H9 (cell line): Measurements from ENCODE around the gene CABP7. TPM values are rescaled to one million over a fixed set of nuclear protein-coding genes. Genes with fewer than 3 reads are reported as not detected.

Experiments used
- DNase-seq: peaks from one replicate; pipeline ENCODE4 v3.0.0-alpha.2; 2017
- H2AFZ ChIP-seq: one replicate; pipeline ENCODE4 v1.6.1; 2013; ENCODE audit warnings: mild to moderate bottlenecking, low read length, control low read depth, moderate library complexity
- H2AK5ac ChIP-seq: 2 replicates; pipeline ENCODE4 v1.6.1; 2013; ENCODE audit warnings: low read length, control low read depth, mixed read lengths; ENCODE audit not compliant: insufficient read length
- H2BK120ac ChIP-seq: one replicate; pipeline ENCODE4 v1.6.1; 2013; ENCODE audit warnings: low read depth, mild to moderate bottlenecking, low read length, control low read depth, inconsistent platforms; ENCODE audit not compliant: poor library complexity, severe bottlenecking
- H2BK12ac ChIP-seq: 2 replicates; pipeline ENCODE4 v1.6.1; 2013; ENCODE audit warnings: low read length, control low read depth, mixed read lengths, low read depth; ENCODE audit not compliant: insufficient read length
- H2BK15ac ChIP-seq: 2 replicates; pipeline ENCODE4 v1.6.1; 2013; ENCODE audit warnings: low read depth, low read length, control low read depth
- H2BK20ac ChIP-seq: one replicate; pipeline ENCODE4 v1.6.1; 2013; ENCODE audit warnings: low read depth, mild to moderate bottlenecking, low read length, control low read depth, inconsistent platforms; ENCODE audit not compliant: poor library complexity, severe bottlenecking
- H2BK5ac ChIP-seq: 2 replicates; pipeline ENCODE4 v1.6.1; 2013; ENCODE audit warnings: low read length, control low read depth, mixed read lengths; ENCODE audit not compliant: insufficient read length
- H3K14ac ChIP-seq: 2 replicates; pipeline ENCODE4 v1.6.1; 2013; ENCODE audit warnings: low read length, control low read depth; ENCODE audit not compliant: insufficient read depth
- H3K18ac ChIP-seq: 2 replicates; pipeline ENCODE4 v1.6.1; 2013; ENCODE audit warnings: low read depth, mild to moderate bottlenecking, mixed read lengths, low read length, control low read depth; ENCODE audit not compliant: insufficient read length
- H3K23ac ChIP-seq: 2 replicates; pipeline ENCODE4 v1.6.1; 2013; ENCODE audit warnings: low read length, control low read depth, mixed read lengths, low read depth; ENCODE audit not compliant: insufficient read length
- H3K23me2 ChIP-seq: 2 replicates; pipeline ENCODE4 v1.6.1; 2013; ENCODE audit warnings: low read depth, mild to moderate bottlenecking, mixed read lengths, low read length, control low read depth; ENCODE audit not compliant: insufficient read length, poor library complexity, severe bottlenecking
- H3K27ac ChIP-seq: 2 replicates; pipeline ENCODE4 v1.5.1; 2013; ENCODE audit warnings: low read length, control low read depth, mixed read lengths, low read depth; ENCODE audit not compliant: insufficient read length
- H3K27me3 ChIP-seq: 2 replicates; pipeline ENCODE4 v1.6.1; 2013; ENCODE audit warnings: low read length, control low read depth, inconsistent platforms; ENCODE audit not compliant: insufficient read depth
- H3K4ac ChIP-seq: 2 replicates; pipeline ENCODE4 v1.6.1; 2013; ENCODE audit warnings: low read depth, mild to moderate bottlenecking, control low read depth, inconsistent platforms, low read length, moderate library complexity
- H3K4me1 ChIP-seq: 2 replicates; pipeline ENCODE4 v1.6.1; 2013; ENCODE audit warnings: low read length, control low read depth, inconsistent platforms; ENCODE audit not compliant: insufficient read depth
- H3K4me2 ChIP-seq: 2 replicates; pipeline ENCODE4 v1.6.1; 2013; ENCODE audit warnings: low read length, control low read depth, mixed read lengths; ENCODE audit not compliant: insufficient read length, insufficient read depth
- H3K56ac ChIP-seq: 2 replicates; pipeline ENCODE4 v1.6.1; 2013; ENCODE audit warnings: low read depth, mild to moderate bottlenecking, mixed read lengths, low read length, control low read depth; ENCODE audit not compliant: insufficient read length
- H3K79me1 ChIP-seq: 2 replicates; pipeline ENCODE4 v1.6.1; 2013; ENCODE audit warnings: low read depth, mild to moderate bottlenecking, moderate library complexity, low read length, control low read depth, inconsistent platforms; ENCODE audit not compliant: insufficient read depth, poor library complexity, severe bottlenecking
- H3K79me2 ChIP-seq: 2 replicates; pipeline ENCODE4 v1.6.1; 2013; ENCODE audit warnings: low read length, control low read depth, inconsistent platforms; ENCODE audit not compliant: insufficient read depth
- H3K9ac ChIP-seq: 2 replicates; pipeline ENCODE4 v1.6.1; 2013; ENCODE audit warnings: low read length, control low read depth, mixed read lengths; ENCODE audit not compliant: insufficient read length; ENCODE audit errors: extremely low read depth
- H3K9me3 ChIP-seq: one replicate; pipeline ENCODE4 v1.6.1; 2013; ENCODE audit warnings: low read depth, low read length, inconsistent platforms; ENCODE audit not compliant: control insufficient read depth
- H3T11ph ChIP-seq: one replicate; pipeline ENCODE4 v1.6.1; 2013; ENCODE audit warnings: mild to moderate bottlenecking, low read length, control low read depth, inconsistent platforms
- H4K20me1 ChIP-seq: one replicate; pipeline ENCODE4 v1.6.1; 2013; ENCODE audit not compliant: control insufficient read depth, insufficient read length, insufficient read depth
- H4K5ac ChIP-seq: 2 replicates; pipeline ENCODE4 v1.6.1; 2013; ENCODE audit warnings: low read depth, mild to moderate bottlenecking, mixed read lengths, low read length, control low read depth; ENCODE audit not compliant: insufficient read length
- H4K8ac ChIP-seq: replicated peaks from 2 replicates; pipeline ENCODE4 v1.6.1; 2013; ENCODE audit warnings: low read length, control low read depth, mixed read lengths, low read depth; ENCODE audit not compliant: insufficient read length
- H4K91ac ChIP-seq: 2 replicates; pipeline ENCODE4 v1.6.1; 2013; ENCODE audit warnings: low read depth, mild to moderate bottlenecking, moderate library complexity, mixed read lengths, low read length, control low read depth; ENCODE audit not compliant: insufficient read length
- H3K27ac Mint-ChIP-seq, 3 experiments: 2 replicates in 2 of 3; 3 replicates in 1 of 3; pipeline ENCODE4 v1.8.0; 2020 to 2021; ENCODE audit warnings: mixed read lengths in 3 of 3, mild to moderate bottlenecking in 1 of 3, moderate library complexity in 1 of 3
- H3K27me3 Mint-ChIP-seq: 2 replicates; pipeline ENCODE4 v1.8.0; 2021; ENCODE audit warnings: low read depth, mild to moderate bottlenecking, moderate library complexity, mixed read lengths
- H3K36me3 Mint-ChIP-seq, 3 experiments: 2 replicates in 2 of 3; 3 replicates in 1 of 3; pipeline ENCODE4 v1.8.0; 2020 to 2021; ENCODE audit warnings: low read depth in 3 of 3, mixed read lengths in 3 of 3; ENCODE audit not compliant: insufficient read depth in 1 of 3
- H3K4me1 Mint-ChIP-seq, 2 experiments: 2 replicates each; pipeline ENCODE4 v1.8.0; 2020; ENCODE audit warnings: mixed read lengths in 2 of 2
- H3K4me3 Mint-ChIP-seq, 2 experiments: 2 replicates in 1 of 2; 3 replicates in 1 of 2; pipeline ENCODE4 v1.8.0; 2020 to 2021; ENCODE audit warnings: mild to moderate bottlenecking in 2 of 2, mixed read lengths in 2 of 2, moderate library complexity in 1 of 2
- H3K9me3 Mint-ChIP-seq, 2 experiments: 2 replicates in 1 of 2; 3 replicates in 1 of 2; pipeline ENCODE4 v1.8.0; 2020; ENCODE audit warnings: mild to moderate bottlenecking in 2 of 2, mixed read lengths in 2 of 2, moderate library complexity in 1 of 2
- CTCF ChIP-seq: fragments of 200-600 bp; sonication (generic); conservative IDR thresholded peaks from 3 replicates; pipeline ENCODE4 v1.8.0; 2021; ENCODE audit warnings: antibody characterized with exemption, mild to moderate bottlenecking
- WGBS: extraction: QIAGEN DNeasy Blood & Tissue Kit; methylation state at CpG from one replicate; pipeline ENCODE4 v1.1.7; 2013; ENCODE audit warnings: missing lambda C conversion rate, low lambda C conversion rate, mixed read lengths; ENCODE audit not compliant: insufficient read length; ENCODE audit errors: extremely low coverage; 5-methylcytosine and 5-hydroxymethylcytosine counted together
- total RNA-seq: library from RNA; stranded (reverse); gene quantifications from 2 replicates; pipeline ENCODE4 v1.2.1, GENCODE V29; 2021

CABP7 gene
- total RNA-seq, 1 experiment from 2014 or later = 0.83 TPM

- H3T11ph ChIP-seq = no peak overlapping the region
- no peak overlapping the region for H3K56ac ChIP-seq
- peaks cover 4% of the 10 kb centered on the region for H3K23me2 ChIP-seq
- H2BK120ac ChIP-seq = no peak overlapping the region
- H4K5ac ChIP-seq = no peak overlapping the region
- H3K27ac ChIP-seq = no peak overlapping the region
- H3K27ac Mint-ChIP-seq = no peak overlapping the region
- no peak overlapping the region for H3K14ac ChIP-seq
- no peak overlapping the region for H4K91ac ChIP-seq
- H3K4ac ChIP-seq = no peak overlapping the region
- no peaks in the 10 kb centered on the region for H3K79me1 ChIP-seq
- H2BK15ac ChIP-seq = no peak overlapping the region
- DNase-seq = no peak
- H3K4me3 Mint-ChIP-seq = no peak overlapping the region
- no peaks in the 10 kb centered on the region for H3K4me1 ChIP-seq
- H3K27me3 Mint-ChIP-seq = peaks cover 78% of the 10 kb centered on the region
- no peak overlapping the region for H2BK20ac ChIP-seq
- H2BK5ac ChIP-seq = no peak overlapping the region
- H3K4me2 ChIP-seq = no peak overlapping the region
- peaks cover 15% of the 10 kb centered on the region; the same call in 1 of the 2 replicates for H3K27me3 ChIP-seq
- H3K23ac ChIP-seq = no peak overlapping the region
- H4K8ac ChIP-seq = no peak overlapping the region
- H2AK5ac ChIP-seq = no peak overlapping the region
- TF ChIP-seq CTCF = no peak
- H3K9me3 Mint-ChIP-seq = no peaks in the 10 kb centered on the region; a peak in 1 of 5 replicates
- no peaks in the 10 kb centered on the region for H4K20me1 ChIP-seq
- H3K9me3 ChIP-seq = no peaks in the 10 kb centered on the region
- no peak overlapping the region for H3K18ac ChIP-seq
- peaks cover 2 to 11% of the 10 kb centered on the region in 2 experiments; a peak in 2 of 4 replicates for H3K4me1 Mint-ChIP-seq
- no peaks in the 10 kb centered on the region; a peak in 1 of 7 replicates for H3K36me3 Mint-ChIP-seq
- H2AFZ ChIP-seq = no peak overlapping the region
- no peaks in the 10 kb centered on the region for H3K79me2 ChIP-seq
- H3K9ac ChIP-seq = no peak overlapping the region
- no peak overlapping the region for H2BK12ac ChIP-seq
- WGBS = no CpG with 5 or more reads among the region's 5 CpGs
Observed at GRCh38 chr22:29715705-29716104, 4.1 kb upstream of the CABP7 start.
